SK-N-SH treated with all-trans-retinoic acid at 6 μM for 48 hours (cell line): Measurements from ENCODE around the gene MBTD1.

Source experiments
- BACH2 ChIP-seq: fragments of 250-450 bp; sonication (Bioruptor Pico); IDR thresholded peaks from 2 replicates; pipeline ENCODE4 v1.9.0; 2021; ENCODE audit warnings: mild to moderate bottlenecking, borderline replicate concordance
- ESRRG ChIP-seq: fragments of 250-450 bp; sonication (Bioruptor Pico); IDR thresholded peaks from 2 replicates; pipeline ENCODE4 v1.6.1; 2021; ENCODE audit warnings: mild to moderate bottlenecking
- RARB ChIP-seq: fragments of 250-450 bp; sonication (Bioruptor Pico); IDR thresholded peaks from 2 replicates; pipeline ENCODE4 v1.8.0; 2021; ENCODE audit warnings: mild to moderate bottlenecking, moderate library complexity
- ZFP3 ChIP-seq: fragments of 250-450 bp; sonication (Bioruptor Pico); IDR thresholded peaks from 2 replicates; pipeline ENCODE4 v1.5.0; 2020; ENCODE audit warnings: mild to moderate bottlenecking, moderate library complexity
- ZNF70 ChIP-seq: fragments of 450-650 bp; formaldehyde crosslinking; IDR thresholded peaks from 2 replicates; pipeline ENCODE4 v1.5.0; 2020; ENCODE audit warnings: mild to moderate bottlenecking, moderate library complexity
- ZNF8 ChIP-seq: fragments of 450-650 bp; formaldehyde crosslinking; IDR thresholded peaks from 2 replicates; pipeline ENCODE4 v1.5.0; 2020; ENCODE audit warnings: mild to moderate bottlenecking, moderate library complexity
- TF ChIP-seq, protein P1 (sequence below): fragments of 250-450 bp; sonication (Bioruptor Pico); IDR thresholded peaks from 2 replicates; pipeline ENCODE4 v1.8.0; 2020; ENCODE audit warnings: mild to moderate bottlenecking, moderate library complexity, borderline replicate concordance
- TF ChIP-seq, protein P2 (sequence below): fragments of 250-450 bp; sonication (Bioruptor Pico); IDR thresholded peaks from 2 replicates; pipeline ENCODE4 v1.5.1; 2020; ENCODE audit warnings: low read depth, mild to moderate bottlenecking, moderate library complexity

- TF ChIP-seq ZFP3 (CRISPR knock-in tag) (no peak), ZNF8 (CRISPR knock-in tag) (no peak), ESRRG (CRISPR knock-in tag) (no peak), BACH2 (CRISPR knock-in tag) (no peak), ZNF70 (CRISPR knock-in tag) (no peak), RARB (CRISPR knock-in tag) (no peak)
- TF ChIP-seq, protein P1, sequence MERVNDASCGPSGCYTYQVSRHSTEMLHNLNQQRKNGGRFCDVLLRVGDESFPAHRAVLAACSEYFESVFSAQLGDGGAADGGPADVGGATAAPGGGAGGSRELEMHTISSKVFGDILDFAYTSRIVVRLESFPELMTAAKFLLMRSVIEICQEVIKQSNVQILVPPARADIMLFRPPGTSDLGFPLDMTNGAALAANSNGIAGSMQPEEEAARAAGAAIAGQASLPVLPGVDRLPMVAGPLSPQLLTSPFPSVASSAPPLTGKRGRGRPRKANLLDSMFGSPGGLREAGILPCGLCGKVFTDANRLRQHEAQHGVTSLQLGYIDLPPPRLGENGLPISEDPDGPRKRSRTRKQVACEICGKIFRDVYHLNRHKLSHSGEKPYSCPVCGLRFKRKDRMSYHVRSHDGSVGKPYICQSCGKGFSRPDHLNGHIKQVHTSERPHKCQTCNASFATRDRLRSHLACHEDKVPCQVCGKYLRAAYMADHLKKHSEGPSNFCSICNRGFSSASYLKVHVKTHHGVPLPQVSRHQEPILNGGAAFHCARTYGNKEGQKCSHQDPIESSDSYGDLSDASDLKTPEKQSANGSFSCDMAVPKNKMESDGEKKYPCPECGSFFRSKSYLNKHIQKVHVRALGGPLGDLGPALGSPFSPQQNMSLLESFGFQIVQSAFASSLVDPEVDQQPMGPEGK, result no peak
- TF ChIP-seq, protein P2, sequence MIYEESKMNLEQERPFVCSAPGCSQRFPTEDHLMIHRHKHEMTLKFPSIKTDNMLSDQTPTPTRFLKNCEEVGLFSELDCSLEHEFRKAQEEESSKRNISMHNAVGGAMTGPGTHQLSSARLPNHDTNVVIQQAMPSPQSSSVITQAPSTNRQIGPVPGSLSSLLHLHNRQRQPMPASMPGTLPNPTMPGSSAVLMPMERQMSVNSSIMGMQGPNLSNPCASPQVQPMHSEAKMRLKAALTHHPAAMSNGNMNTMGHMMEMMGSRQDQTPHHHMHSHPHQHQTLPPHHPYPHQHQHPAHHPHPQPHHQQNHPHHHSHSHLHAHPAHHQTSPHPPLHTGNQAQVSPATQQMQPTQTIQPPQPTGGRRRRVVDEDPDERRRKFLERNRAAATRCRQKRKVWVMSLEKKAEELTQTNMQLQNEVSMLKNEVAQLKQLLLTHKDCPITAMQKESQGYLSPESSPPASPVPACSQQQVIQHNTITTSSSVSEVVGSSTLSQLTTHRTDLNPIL, result no peak
Observed at GRCh38 chr17:51287412-51287811, 27.6 kb upstream of the MBTD1 start.
